ENCODE results near the gene C5orf52.

The C5orf52 gene

DNA sequence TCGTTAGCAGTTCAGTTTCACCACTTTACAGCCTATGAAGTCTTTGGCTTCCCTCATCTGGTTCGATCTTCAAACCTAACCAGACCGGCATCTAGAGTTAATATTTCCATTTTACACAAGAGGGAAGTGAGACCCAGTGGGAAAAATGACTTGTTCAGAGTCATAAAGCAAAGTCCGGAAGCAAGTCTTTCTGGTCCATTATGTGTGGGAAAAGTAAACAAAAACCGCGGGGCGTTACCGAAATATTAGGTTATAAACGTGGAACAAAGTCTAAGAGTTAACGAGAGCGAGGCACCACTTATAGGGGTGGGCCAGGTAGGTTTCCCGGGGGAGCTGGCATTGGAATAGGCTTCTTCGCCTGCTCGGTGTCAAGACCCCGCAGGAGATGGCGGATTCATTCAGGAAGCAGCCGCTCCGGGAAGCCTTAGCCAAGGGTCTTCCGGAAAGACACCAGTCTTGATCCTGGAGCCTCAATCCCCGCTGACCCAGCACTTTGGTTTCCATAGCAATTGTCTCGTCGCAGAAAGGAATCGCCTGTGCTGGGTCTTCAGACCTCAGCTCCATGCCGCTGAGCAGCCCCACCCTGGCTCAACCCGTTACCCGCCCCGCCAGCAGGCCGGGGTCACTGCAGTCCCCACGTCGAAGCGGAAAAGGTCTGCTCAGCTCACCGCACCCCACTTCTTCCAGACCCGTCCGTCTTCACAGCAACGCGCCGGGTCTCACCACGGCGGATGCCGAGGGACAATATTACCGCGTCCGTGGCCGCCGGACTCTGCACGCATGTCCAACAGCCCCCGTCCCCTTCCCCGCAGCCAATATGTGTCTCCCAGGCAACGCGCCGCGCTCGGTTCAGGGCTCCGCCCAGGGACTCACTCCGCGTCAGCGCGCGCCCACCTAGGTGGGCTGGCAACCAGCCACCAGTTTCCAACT is at the start of gene C5orf52 (continued):
- 0 out of 2 replicates have a peak, but pooled peaks have one; percentile 21 for TF ChIP-seq PRDM1 (tag by site-specific recombination; IDR thresholded peaks at IDR 0.05)
- TF ChIP-seq ZNF777 (tag by site-specific recombination; IDR thresholded peaks at IDR 0.05; ENCODE audit: borderline replicate concordance): 0 out of 2 replicates have a peak, but pooled peaks have one; percentile 21
- no peak for TF ChIP-seq ZSCAN16 (tag by site-specific recombination; IDR thresholded peaks at IDR 0.05)
- TF ChIP-seq, protein P1, sequence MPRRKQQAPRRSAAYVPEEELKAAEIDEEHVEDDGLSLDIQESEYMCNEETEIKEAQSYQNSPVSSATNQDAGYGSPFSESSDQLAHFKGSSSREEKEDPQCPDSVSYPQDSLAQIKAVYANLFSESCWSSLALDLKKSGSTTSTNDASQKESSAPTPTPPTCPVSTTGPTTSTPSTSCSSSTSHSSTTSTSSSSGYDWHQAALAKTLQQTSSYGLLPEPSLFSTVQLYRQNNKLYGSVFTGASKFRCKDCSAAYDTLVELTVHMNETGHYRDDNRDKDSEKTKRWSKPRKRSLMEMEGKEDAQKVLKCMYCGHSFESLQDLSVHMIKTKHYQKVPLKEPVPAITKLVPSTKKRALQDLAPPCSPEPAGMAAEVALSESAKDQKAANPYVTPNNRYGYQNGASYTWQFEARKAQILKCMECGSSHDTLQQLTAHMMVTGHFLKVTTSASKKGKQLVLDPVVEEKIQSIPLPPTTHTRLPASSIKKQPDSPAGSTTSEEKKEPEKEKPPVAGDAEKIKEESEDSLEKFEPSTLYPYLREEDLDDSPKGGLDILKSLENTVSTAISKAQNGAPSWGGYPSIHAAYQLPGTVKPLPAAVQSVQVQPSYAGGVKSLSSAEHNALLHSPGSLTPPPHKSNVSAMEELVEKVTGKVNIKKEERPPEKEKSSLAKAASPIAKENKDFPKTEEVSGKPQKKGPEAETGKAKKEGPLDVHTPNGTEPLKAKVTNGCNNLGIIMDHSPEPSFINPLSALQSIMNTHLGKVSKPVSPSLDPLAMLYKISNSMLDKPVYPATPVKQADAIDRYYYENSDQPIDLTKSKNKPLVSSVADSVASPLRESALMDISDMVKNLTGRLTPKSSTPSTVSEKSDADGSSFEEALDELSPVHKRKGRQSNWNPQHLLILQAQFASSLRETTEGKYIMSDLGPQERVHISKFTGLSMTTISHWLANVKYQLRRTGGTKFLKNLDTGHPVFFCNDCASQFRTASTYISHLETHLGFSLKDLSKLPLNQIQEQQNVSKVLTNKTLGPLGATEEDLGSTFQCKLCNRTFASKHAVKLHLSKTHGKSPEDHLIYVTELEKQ (tag by site-specific recombination; IDR thresholded peaks at IDR 0.05; ENCODE audit: borderline replicate concordance): no peak
- peak; percentile 37; the same call in 1 of the 2 replicates for TF ChIP-seq ZBTB17 (tag by site-specific recombination; IDR thresholded peaks at IDR 0.05)
- no peak for TF ChIP-seq ZNF654 (tag by site-specific recombination; IDR thresholded peaks at IDR 0.05; ENCODE audit: low read depth)
- peak; percentile 28 for TF ChIP-seq ZFHX2 (tag by site-specific recombination; conservative IDR thresholded peaks at IDR 0.05)
- TF ChIP-seq ZNF394 (tag by site-specific recombination; IDR thresholded peaks at IDR 0.05; ENCODE audit: borderline replicate concordance): no peak
- TF ChIP-seq, protein P2, sequence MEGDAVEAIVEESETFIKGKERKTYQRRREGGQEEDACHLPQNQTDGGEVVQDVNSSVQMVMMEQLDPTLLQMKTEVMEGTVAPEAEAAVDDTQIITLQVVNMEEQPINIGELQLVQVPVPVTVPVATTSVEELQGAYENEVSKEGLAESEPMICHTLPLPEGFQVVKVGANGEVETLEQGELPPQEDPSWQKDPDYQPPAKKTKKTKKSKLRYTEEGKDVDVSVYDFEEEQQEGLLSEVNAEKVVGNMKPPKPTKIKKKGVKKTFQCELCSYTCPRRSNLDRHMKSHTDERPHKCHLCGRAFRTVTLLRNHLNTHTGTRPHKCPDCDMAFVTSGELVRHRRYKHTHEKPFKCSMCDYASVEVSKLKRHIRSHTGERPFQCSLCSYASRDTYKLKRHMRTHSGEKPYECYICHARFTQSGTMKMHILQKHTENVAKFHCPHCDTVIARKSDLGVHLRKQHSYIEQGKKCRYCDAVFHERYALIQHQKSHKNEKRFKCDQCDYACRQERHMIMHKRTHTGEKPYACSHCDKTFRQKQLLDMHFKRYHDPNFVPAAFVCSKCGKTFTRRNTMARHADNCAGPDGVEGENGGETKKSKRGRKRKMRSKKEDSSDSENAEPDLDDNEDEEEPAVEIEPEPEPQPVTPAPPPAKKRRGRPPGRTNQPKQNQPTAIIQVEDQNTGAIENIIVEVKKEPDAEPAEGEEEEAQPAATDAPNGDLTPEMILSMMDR (tag by site-specific recombination; IDR thresholded peaks at IDR 0.05): no peak
- TF ChIP-seq, protein P3, sequence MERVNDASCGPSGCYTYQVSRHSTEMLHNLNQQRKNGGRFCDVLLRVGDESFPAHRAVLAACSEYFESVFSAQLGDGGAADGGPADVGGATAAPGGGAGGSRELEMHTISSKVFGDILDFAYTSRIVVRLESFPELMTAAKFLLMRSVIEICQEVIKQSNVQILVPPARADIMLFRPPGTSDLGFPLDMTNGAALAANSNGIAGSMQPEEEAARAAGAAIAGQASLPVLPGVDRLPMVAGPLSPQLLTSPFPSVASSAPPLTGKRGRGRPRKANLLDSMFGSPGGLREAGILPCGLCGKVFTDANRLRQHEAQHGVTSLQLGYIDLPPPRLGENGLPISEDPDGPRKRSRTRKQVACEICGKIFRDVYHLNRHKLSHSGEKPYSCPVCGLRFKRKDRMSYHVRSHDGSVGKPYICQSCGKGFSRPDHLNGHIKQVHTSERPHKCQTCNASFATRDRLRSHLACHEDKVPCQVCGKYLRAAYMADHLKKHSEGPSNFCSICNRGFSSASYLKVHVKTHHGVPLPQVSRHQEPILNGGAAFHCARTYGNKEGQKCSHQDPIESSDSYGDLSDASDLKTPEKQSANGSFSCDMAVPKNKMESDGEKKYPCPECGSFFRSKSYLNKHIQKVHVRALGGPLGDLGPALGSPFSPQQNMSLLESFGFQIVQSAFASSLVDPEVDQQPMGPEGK (tag by site-specific recombination; IDR thresholded peaks at IDR 0.05): peak; percentile 27; the same call in 1 of the 2 replicates
- TF ChIP-seq, protein P4, sequence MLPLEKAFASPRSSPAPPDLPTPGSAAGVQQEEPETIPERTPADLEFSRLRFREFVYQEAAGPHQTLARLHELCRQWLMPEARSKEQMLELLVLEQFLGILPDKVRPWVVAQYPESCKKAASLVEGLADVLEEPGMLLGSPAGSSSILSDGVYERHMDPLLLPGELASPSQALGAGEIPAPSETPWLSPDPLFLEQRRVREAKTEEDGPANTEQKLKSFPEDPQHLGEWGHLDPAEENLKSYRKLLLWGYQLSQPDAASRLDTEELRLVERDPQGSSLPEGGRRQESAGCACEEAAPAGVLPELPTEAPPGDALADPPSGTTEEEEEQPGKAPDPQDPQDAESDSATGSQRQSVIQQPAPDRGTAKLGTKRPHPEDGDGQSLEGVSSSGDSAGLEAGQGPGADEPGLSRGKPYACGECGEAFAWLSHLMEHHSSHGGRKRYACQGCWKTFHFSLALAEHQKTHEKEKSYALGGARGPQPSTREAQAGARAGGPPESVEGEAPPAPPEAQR (tag by site-specific recombination; IDR thresholded peaks at IDR 0.05): no peak
- TF ChIP-seq ZNF623 (tag by site-specific recombination; IDR thresholded peaks at IDR 0.05): no peak

DNA sequence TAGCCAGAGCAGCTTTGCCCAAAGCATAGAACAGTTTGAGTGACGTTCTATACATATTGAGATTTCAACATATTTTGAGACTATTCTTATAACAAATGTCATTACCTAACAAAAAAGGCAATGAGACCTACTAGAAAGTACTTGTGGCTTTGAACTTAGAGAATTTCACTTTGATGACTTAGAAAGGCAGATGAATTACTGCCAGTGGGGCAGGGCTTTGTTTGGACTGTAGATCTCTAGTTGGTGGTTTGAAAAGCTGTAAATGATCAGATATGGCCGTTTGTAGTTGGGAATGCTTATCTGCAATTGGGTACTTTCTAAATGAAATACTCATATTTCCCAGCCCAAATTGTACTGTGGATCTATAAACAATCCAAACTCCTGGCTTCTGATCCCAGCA is 47.2 kb upstream of the C5orf52 start:
- ChIA-PET POLR2A (no interaction called here), CTCF (no interaction called here)
- Histone ChIP-seq H3K4me3 (ENCODE audit: low read depth, low read length) (no peak overlapping the region), H3K36me3 (ENCODE audit: control insufficient read depth in 2 of 2, insufficient read depth in 1 of 2, low read length in 2 of 2) (no peaks in the 10 kb centered on the region), H3K27ac (ENCODE audit: extremely low read depth, low read depth, low read length) (no peak overlapping the region), H3K9me3 (ENCODE audit: control insufficient read depth, insufficient read depth, low read depth, low read length) (no peaks in the 10 kb centered on the region), H3K4me1 (ENCODE audit: control insufficient read depth, insufficient read depth, low read length) (no peaks in the 10 kb centered on the region)
- TF ChIP-seq, protein P5, sequence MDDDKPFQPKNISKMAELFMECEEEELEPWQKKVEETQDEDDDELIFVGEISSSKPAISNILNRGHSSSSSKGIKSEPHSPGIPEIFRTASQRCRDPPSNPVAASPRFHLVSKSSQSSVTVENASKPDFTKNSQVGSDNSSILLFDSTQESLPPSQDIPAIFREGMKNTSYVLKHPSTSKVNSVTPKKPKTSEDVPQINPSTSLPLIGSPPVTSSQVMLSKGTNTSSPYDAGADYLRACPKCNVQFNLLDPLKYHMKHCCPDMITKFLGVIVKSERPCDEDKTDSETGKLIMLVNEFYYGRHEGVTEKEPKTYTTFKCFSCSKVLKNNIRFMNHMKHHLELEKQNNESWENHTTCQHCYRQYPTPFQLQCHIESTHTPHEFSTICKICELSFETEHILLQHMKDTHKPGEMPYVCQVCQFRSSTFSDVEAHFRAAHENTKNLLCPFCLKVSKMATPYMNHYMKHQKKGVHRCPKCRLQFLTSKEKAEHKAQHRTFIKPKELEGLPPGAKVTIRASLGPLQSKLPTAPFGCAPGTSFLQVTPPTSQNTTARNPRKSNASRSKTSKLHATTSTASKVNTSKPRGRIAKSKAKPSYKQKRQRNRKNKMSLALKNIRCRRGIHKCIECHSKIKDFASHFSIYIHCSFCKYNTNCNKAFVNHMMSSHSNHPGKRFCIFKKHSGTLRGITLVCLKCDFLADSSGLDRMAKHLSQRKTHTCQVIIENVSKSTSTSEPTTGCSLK (tag by site-specific recombination; IDR thresholded peaks at IDR 0.05): no peak
- TF ChIP-seq, protein P6, sequence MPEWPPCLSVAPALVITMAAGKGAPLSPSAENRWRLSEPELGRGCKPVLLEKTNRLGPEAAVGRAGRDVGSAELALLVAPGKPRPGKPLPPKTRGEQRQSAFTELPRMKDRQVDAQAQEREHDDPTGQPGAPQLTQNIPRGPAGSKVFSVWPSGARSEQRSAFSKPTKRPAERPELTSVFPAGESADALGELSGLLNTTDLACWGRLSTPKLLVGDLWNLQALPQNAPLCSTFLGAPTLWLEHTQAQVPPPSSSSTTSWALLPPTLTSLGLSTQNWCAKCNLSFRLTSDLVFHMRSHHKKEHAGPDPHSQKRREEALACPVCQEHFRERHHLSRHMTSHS (tag by site-specific recombination; IDR thresholded peaks at IDR 0.05): no peak
- TF ChIP-seq ZNF664 (tag by site-specific recombination; IDR thresholded peaks at IDR 0.05): no peak
- TF ChIP-seq, protein P7, sequence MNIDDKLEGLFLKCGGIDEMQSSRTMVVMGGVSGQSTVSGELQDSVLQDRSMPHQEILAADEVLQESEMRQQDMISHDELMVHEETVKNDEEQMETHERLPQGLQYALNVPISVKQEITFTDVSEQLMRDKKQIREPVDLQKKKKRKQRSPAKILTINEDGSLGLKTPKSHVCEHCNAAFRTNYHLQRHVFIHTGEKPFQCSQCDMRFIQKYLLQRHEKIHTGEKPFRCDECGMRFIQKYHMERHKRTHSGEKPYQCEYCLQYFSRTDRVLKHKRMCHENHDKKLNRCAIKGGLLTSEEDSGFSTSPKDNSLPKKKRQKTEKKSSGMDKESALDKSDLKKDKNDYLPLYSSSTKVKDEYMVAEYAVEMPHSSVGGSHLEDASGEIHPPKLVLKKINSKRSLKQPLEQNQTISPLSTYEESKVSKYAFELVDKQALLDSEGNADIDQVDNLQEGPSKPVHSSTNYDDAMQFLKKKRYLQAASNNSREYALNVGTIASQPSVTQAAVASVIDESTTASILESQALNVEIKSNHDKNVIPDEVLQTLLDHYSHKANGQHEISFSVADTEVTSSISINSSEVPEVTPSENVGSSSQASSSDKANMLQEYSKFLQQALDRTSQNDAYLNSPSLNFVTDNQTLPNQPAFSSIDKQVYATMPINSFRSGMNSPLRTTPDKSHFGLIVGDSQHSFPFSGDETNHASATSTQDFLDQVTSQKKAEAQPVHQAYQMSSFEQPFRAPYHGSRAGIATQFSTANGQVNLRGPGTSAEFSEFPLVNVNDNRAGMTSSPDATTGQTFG (tag by site-specific recombination; IDR thresholded peaks at IDR 0.05; ENCODE audit: borderline replicate concordance): no peak
- no peak for TF ChIP-seq HOXA7 (CRISPR knock-in tag; IDR thresholded peaks at IDR 0.05; ENCODE audit: borderline replicate concordance)
- TF ChIP-seq ZNF473 (tag by site-specific recombination; IDR thresholded peaks at IDR 0.05): no peak
- no peak for TF ChIP-seq ZNF146 (tag by site-specific recombination; IDR thresholded peaks at IDR 0.05)

Measured in HEK293 (cell line).